ENCODE measurements around the gene FBXO31.

- no peak for TF ChIP-seq CTCF (IDR thresholded peaks at IDR 0.05)
- TF ChIP-seq POLR2A (IDR thresholded peaks at IDR 0.05), result no peak
- no peak for TF ChIP-seq POLR2AphosphoS5 (IDR thresholded peaks at IDR 0.05; ENCODE audit: insufficient read depth in 1 of 2, low read depth in 1 of 2)
Observed at GRCh38 chr16:87423429-87423828, 39.9 kb upstream of the FBXO31 start.
